KMS-11 (cell line): Measurements from ENCODE around the gene PRXL2B.

ENCODE experiments used
- H2AFZ ChIP-seq: fragments of 200-600 bp; sonication (generic); 2 replicates; pipeline ENCODE4 v1.6.1; 2016; ENCODE audit warnings: antibody characterized with exemption, mixed run types, low read depth
- H3K27ac ChIP-seq: fragments of 200-600 bp; sonication (generic); 2 replicates; pipeline ENCODE4 v1.6.1; 2016; ENCODE audit warnings: mild to moderate bottlenecking, mixed run types
- H3K27me3 ChIP-seq: fragments of 200-600 bp; sonication (generic); 2 replicates; pipeline ENCODE4 v1.6.1; 2017; ENCODE audit warnings: mild to moderate bottlenecking, low read depth, mixed run types, moderate library complexity; ENCODE audit not compliant: insufficient read depth
- H3K36me3 ChIP-seq: fragments of 200-600 bp; sonication (generic); 2 replicates; pipeline ENCODE4 v1.6.1; 2017; ENCODE audit warnings: mild to moderate bottlenecking, mixed run types; ENCODE audit not compliant: insufficient read depth
- H3K4me1 ChIP-seq: fragments of 200-600 bp; sonication (generic); 2 replicates; pipeline ENCODE4 v1.6.1; 2016; ENCODE audit warnings: mild to moderate bottlenecking, low read depth, mixed run types; ENCODE audit not compliant: poor library complexity, severe bottlenecking
- H3K4me2 ChIP-seq: fragments of 200-600 bp; sonication (generic); 2 replicates; pipeline ENCODE4 v1.7.0; 2016; ENCODE audit warnings: mild to moderate bottlenecking, mixed run types
- H3K4me3 ChIP-seq: fragments of 200-600 bp; sonication (generic); IDR thresholded peaks from 2 replicates; pipeline ENCODE4 v1.6.1; 2017; ENCODE audit warnings: low read depth, low read length, mixed read lengths; ENCODE audit not compliant: insufficient read depth
- H3K79me2 ChIP-seq: fragments of 200-600 bp; sonication (generic); 2 replicates; pipeline ENCODE4 v1.6.1; 2016; ENCODE audit warnings: low read depth, mixed run types; ENCODE audit not compliant: insufficient read depth
- H3K9ac ChIP-seq: fragments of 200-600 bp; sonication (generic); 2 replicates; pipeline ENCODE4 v1.6.1; 2016; ENCODE audit warnings: mild to moderate bottlenecking, mixed run types
- H4K20me1 ChIP-seq: fragments of 200-600 bp; sonication (generic); 2 replicates; pipeline ENCODE4 v1.6.1; 2016; ENCODE audit warnings: mild to moderate bottlenecking, mixed run types; ENCODE audit not compliant: insufficient read depth
- TF ChIP-seq, protein P1 (sequence below): fragments of 200-600 bp; sonication (generic); conservative IDR thresholded peaks from 2 replicates; pipeline ENCODE4 v1.6.1; 2017; ENCODE audit warnings: low read depth, mild to moderate bottlenecking, antibody characterized with exemption, low read length, moderate library complexity, mixed read lengths

PRXL2B gene

DNA sequence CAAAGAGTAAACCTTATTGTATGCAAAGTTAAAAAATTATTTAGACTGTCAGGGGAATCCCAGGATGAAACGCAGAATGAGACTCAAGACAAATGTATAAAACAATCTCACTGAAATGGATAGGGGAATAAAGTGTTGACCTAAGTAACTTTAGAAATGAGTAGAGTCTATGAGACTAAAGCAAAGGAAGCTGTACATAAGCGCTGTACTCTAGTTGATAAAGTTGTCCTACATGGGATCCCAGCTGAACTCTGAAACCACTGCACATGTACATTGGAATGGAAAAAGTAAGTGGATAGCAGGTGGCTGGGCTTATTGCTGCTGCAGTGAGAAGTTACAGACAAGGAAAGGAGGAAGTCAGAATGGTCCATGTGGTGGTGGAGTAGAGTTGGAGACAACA, 27.6 kb downstream of the PRXL2B start:
- peaks cover 81% of the 10 kb centered on the region for H3K27me3 ChIP-seq
- no peak overlapping the region for H2AFZ ChIP-seq
- no peaks in the 10 kb centered on the region for H3K4me1 ChIP-seq
- no peak overlapping the region for H3K4me3 ChIP-seq
- TF ChIP-seq, protein P1, sequence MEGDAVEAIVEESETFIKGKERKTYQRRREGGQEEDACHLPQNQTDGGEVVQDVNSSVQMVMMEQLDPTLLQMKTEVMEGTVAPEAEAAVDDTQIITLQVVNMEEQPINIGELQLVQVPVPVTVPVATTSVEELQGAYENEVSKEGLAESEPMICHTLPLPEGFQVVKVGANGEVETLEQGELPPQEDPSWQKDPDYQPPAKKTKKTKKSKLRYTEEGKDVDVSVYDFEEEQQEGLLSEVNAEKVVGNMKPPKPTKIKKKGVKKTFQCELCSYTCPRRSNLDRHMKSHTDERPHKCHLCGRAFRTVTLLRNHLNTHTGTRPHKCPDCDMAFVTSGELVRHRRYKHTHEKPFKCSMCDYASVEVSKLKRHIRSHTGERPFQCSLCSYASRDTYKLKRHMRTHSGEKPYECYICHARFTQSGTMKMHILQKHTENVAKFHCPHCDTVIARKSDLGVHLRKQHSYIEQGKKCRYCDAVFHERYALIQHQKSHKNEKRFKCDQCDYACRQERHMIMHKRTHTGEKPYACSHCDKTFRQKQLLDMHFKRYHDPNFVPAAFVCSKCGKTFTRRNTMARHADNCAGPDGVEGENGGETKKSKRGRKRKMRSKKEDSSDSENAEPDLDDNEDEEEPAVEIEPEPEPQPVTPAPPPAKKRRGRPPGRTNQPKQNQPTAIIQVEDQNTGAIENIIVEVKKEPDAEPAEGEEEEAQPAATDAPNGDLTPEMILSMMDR, result no peak
- no peak overlapping the region for H3K4me2 ChIP-seq
- H3K79me2 ChIP-seq, result no peaks in the 10 kb centered on the region
- no peak overlapping the region for H3K27ac ChIP-seq
- no peaks in the 10 kb centered on the region for H4K20me1 ChIP-seq
- H3K36me3 ChIP-seq, result no peaks in the 10 kb centered on the region
- no peak overlapping the region for H3K9ac ChIP-seq

DNA sequence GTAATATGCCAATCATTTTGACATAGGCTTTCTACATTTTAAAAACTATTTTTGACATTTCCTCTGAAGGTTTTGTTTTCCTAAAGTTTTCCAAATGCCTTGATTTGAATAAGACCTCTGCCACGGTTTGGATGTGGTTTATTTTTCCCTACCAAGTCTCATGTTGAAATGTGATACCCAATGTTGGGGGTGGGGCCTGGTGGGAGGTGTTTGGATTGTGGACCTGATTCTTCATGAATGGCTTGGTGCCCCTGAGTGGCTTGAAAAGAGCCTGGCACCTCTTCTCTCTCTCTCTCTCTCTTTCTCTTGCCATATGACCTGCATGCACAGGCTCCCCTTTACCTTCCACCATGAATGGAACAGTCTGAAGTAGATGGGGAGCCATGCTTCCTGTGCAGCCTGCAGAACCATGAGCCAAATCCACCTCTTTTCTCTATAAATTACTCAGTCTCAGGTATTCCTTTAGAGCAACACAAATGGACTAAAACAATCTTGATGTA, 31.4 kb downstream of the PRXL2B start:
- Histone ChIP-seq H3K79me2 (no peaks in the 10 kb centered on the region), H3K4me1 (no peaks in the 10 kb centered on the region), H3K27ac (no peak overlapping the region), H2AFZ (no peak overlapping the region), H3K4me2 (no peak overlapping the region), H3K36me3 (no peaks in the 10 kb centered on the region), H3K9ac (no peak overlapping the region), H4K20me1 (no peaks in the 10 kb centered on the region), H3K27me3 (peaks cover 95% of the 10 kb centered on the region), H3K4me3 (no peak overlapping the region)
- TF ChIP-seq, protein P1, result no peak

DNA sequence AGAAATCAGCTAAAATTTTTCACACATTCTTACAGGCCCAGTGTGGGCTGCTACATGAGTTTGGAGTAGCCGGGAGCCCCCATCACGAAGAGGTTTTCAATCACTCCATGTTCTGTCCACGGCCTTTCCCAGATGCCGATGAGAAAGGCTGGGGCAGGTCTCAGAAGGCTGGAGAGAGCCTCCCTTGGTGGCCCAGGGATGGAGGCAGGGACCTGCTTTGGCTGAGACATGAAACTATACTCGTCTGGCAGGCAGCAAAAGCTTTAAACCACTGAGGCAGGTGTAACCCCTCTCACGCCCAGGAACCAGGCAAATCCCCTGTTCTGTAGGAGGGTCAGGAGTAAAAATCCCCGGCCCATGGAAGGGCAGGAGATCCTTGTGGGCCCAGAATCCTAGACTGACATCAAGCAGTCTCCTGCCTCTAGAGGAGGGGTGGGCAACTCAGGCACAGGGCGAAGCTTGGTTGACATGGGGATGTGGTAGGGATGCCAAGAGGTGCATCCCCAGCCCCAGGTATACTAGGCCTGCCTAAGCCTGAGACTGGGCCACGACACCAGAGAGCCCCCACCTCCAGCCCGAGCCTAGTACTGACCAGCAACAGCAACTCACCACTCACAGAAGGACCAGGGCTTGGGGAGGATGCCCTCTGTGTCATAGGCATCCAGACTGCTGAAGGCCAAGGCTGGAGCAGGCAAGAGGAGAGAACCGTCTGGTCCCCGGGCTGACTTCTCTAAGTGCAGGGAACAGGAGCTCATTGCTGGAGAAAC, 37.2 kb downstream of the PRXL2B start:
- TF ChIP-seq, protein P1, result no peak
- Histone ChIP-seq H4K20me1 (no peaks in the 10 kb centered on the region), H3K27me3 (peaks cover 91% of the 10 kb centered on the region), H3K4me2 (no peak overlapping the region), H3K4me1 (no peaks in the 10 kb centered on the region), H3K36me3 (no peaks in the 10 kb centered on the region), H3K4me3 (no peak overlapping the region), H3K9ac (no peak overlapping the region), H3K27ac (no peak overlapping the region), H3K79me2 (no peaks in the 10 kb centered on the region), H2AFZ (no peak overlapping the region)

DNA sequence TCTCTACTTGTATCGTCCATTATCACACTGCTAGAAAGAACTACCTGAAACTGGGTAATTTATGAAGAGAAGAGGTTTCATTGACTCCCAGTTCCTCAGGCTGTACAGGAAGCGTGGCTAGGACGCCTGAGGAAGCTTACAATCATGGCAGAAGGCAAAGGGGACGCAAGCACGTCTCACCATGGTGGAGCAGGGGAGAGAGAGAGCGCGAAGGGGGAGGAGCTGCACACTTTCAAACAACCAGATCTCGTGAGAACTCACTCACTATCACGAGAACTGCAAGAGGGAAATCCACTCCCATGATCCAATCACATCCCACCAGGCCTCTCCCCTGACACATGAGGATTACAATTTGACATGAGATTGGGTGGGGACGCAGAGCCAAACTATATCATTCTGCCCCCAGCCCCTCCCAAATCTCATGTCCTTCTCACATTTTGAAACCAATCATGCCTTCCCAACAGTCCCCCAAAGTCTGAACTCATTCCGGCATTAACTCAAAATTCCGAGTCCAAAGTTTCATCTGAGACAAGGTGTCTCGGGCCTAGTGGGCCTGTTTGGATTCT, 38.2 kb downstream of the PRXL2B start:
- no peaks in the 10 kb centered on the region for H3K36me3 ChIP-seq
- peaks cover 80% of the 10 kb centered on the region for H3K27me3 ChIP-seq
- TF ChIP-seq, protein P1, result no peak
- H3K79me2 ChIP-seq, result no peaks in the 10 kb centered on the region
- no peak overlapping the region for H3K9ac ChIP-seq
- H3K4me2 ChIP-seq, result no peak overlapping the region
- H2AFZ ChIP-seq, result no peak overlapping the region
- H4K20me1 ChIP-seq, result no peaks in the 10 kb centered on the region
- H3K4me1 ChIP-seq, result no peaks in the 10 kb centered on the region
- H3K4me3 ChIP-seq, result no peak overlapping the region
- no peak overlapping the region for H3K27ac ChIP-seq
